Adipocyte (in vitro differentiated cells): ENCODE data around the gene SETD3.

Experiments used
- DNase-seq: peaks from one replicate; pipeline ENCODE4 v3.0.0-alpha.2; 2015; ENCODE audit warnings: low read depth
- H3K27me3 ChIP-seq: replicated peaks from 2 replicates; pipeline ENCODE4 v1.7.0; 2013; ENCODE audit warnings: mild to moderate bottlenecking, low read length, moderate library complexity; ENCODE audit not compliant: control insufficient read depth, insufficient read depth
- H3K36me3 ChIP-seq: 2 replicates; pipeline ENCODE4 v1.7.0; 2013; ENCODE audit warnings: low read length, mild to moderate bottlenecking, moderate library complexity; ENCODE audit not compliant: control insufficient read depth, insufficient read depth, severe bottlenecking
- H3K4me1 ChIP-seq: 2 replicates; pipeline ENCODE4 v1.7.0; 2013; ENCODE audit warnings: mild to moderate bottlenecking, low read length, moderate library complexity; ENCODE audit not compliant: control insufficient read depth, insufficient read depth
- H3K4me3 ChIP-seq: 2 replicates; pipeline ENCODE4 v1.7.0; 2013; ENCODE audit warnings: mild to moderate bottlenecking, low read length, moderate library complexity
- H3K9ac ChIP-seq: 2 replicates; pipeline ENCODE4 v1.7.0; 2013; ENCODE audit warnings: mild to moderate bottlenecking, low read length, moderate library complexity
- H3K9me3 ChIP-seq: 2 replicates; pipeline ENCODE4 v1.7.0; 2013; ENCODE audit warnings: mild to moderate bottlenecking, low read length, moderate library complexity; ENCODE audit not compliant: control insufficient read depth

SETD3 gene

DNA sequence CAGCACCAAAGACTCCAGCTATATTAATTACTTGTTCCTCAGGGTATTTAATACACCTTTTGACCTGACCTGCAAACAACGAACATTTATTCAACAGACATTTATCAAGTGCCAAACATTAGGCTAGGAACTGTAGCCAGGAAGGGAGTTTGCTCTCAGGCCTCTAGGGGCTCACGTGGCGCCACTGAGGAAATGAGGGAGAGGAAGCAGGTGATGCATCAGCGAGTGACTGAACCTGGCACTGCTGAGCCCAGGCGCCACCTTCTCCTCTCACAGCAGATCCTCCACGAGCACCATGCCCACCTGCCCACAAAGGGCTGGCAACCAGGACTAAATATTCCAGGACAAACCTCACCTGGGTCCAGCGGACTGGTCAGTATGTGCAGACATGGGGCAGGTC, 50.2 kb downstream of the SETD3 start:
- Histone ChIP-seq H3K4me1 (peaks cover 11% of the 10 kb centered on the region), H3K4me3 (no peak overlapping the region), H3K27me3 (no peaks in the 10 kb centered on the region), H3K9me3 (peaks cover 7% of the 10 kb centered on the region), H3K9ac (no peak overlapping the region), H3K36me3 (peaks cover 23% of the 10 kb centered on the region)
- no peak for DNase-seq

DNA sequence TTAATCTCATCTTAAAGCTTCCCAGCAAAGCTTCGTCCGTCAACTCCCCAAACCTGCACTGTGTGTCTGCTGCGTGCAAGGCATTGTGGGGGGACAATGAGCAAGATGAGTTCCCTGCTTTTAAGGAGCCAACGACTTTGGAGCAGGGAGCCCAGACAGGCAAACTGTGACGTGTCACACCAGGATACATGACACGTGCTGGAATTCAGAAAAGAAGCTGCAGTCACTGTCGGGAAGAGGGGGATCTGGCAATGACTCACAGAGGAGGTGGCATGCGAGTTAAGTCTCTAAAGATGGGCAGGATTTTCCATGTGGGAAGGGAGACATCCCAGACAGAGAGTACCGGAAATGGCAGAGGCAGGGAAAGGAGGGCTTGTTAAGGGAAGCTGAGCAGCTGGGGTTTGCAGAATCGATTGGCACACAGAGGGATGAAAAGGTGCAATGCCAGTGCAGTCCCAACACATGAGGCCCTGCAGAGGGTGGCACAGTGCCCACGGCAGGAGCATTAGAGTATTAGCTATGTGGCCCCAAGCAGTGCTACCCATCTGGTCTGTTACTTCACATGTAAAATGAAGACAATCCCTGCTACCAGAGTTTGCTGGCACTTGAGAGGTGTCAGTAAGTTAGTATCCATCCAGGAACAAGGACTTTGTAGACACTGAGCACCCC, 52.9 kb downstream of the SETD3 start:
- DNase-seq, result no peak
- no peak overlapping the region for H3K9ac ChIP-seq
- H3K36me3 ChIP-seq, result peaks cover 23% of the 10 kb centered on the region
- peaks cover 7% of the 10 kb centered on the region for H3K9me3 ChIP-seq
- H3K4me1 ChIP-seq, result peaks cover 14% of the 10 kb centered on the region
- H3K4me3 ChIP-seq, result no peak overlapping the region
- H3K27me3 ChIP-seq, result no peaks in the 10 kb centered on the region

DNA sequence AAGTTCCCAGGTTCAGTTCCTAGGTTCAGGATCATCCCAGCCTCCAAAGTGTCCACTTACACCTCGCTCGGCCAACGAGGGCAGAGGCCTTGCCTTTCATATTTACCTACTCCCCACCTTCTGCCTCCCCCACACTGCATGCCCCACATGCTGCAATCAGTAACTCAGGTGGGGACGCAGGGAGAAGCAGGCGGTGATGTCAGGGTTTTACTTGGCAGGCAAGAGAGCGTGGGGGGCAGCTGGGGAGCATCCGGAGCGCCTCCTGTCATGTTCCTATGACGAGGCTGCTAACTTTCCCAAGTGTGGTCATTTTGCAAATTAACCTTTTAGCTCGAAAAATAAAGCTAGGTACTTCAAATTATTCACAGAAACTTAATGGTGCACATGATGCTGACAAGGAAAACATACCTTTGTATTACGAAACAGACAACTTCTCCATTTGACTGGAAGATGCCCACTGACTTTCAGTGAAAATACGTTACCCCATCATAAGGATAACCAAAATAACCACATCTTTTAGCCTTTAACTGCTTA, 53.8 kb downstream of the SETD3 start:
- peaks cover 13% of the 10 kb centered on the region for H3K4me1 ChIP-seq
- peaks cover 23% of the 10 kb centered on the region for H3K36me3 ChIP-seq
- H3K9ac ChIP-seq, result no peak overlapping the region
- H3K27me3 ChIP-seq, result no peaks in the 10 kb centered on the region
- no peak for DNase-seq
- H3K4me3 ChIP-seq, result no peak overlapping the region
- H3K9me3 ChIP-seq, result peaks cover 7% of the 10 kb centered on the region

DNA sequence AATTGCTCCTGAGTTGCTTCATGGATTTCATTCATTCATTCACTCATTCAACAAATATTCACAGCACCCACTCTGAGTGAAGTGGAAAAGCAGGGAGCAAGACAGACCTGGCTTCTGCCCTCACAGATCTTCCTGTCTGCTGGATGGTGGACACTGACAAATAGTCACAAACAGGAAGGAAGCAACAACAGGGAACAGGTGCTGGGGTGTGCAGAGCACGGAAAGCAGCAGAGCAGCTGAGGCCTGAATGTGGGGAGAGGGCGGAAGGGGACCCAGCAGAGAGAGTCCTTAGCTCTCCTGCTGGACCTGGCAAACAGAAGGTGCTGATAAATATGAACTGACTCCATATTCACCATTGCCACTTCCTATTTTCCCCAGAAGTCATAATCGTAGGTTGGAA, 54.4 kb downstream of the SETD3 start:
- Histone ChIP-seq H3K4me3 (no peak overlapping the region), H3K9ac (no peak overlapping the region), H3K27me3 (no peaks in the 10 kb centered on the region), H3K9me3 (peaks cover 7% of the 10 kb centered on the region), H3K4me1 (peaks cover 8% of the 10 kb centered on the region), H3K36me3 (peaks cover 23% of the 10 kb centered on the region)
- DNase-seq, result no peak

DNA sequence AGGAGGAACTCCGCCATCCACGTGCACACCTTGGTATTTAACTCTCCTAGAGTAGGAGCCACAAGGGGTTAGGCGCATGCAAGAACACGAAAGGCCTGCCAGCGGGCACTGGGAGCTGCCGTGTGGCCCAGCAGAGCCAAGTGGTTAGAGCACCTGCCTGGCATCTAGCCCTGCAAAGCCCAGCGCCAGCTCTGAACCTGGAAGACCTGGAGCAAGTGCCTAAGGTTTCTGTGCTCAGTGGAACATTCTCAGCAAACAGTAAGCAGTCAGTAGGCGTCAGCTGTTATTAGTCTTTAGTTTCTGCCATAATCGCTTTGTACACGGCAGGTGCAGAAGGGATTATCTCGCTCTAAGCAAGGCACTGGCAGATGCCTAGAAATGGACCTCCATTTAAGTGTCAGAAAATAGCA, 55.4 kb downstream of the SETD3 start:
- DNase-seq, result no peak
- Histone ChIP-seq H3K27me3 (no peaks in the 10 kb centered on the region), H3K4me3 (no peak overlapping the region), H3K9me3 (peaks cover 7% of the 10 kb centered on the region), H3K9ac (no peak overlapping the region), H3K4me1 (peaks cover 3% of the 10 kb centered on the region), H3K36me3 (peaks cover 20% of the 10 kb centered on the region)

DNA sequence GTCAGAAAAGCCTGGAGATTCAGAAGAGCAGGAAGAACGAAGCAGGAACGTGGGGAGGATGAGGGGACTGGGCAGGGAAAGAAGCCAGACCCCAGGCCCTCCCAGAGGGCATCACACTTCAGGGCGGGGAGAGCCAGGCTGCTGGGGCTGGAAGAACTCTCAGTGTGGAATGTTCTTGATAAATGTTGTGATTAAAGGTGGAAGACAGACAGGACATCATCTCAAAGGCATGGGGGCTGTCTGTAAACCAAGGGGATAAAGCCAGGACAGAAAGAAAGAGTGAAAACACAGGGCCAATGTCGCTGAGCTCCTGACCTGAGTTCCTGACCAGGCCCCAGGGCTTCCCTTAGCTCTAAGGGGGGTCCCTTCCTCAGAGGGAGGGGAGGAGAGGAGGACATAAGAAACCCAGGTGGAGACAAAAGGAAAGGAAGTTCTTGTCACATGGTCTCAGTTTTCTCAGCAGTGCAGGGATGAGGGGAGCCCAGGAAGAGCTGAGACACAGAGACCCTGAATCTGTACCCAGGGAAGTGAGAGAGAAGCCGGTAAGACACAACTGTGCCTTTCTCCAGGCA, 56.3 kb downstream of the SETD3 start:
- H3K9me3 ChIP-seq, result peaks cover 7% of the 10 kb centered on the region
- DNase-seq, result no peak
- peaks cover 18% of the 10 kb centered on the region for H3K36me3 ChIP-seq
- no peak overlapping the region for H3K4me3 ChIP-seq
- H3K9ac ChIP-seq, result no peak overlapping the region
- peaks cover 3% of the 10 kb centered on the region for H3K4me1 ChIP-seq
- no peaks in the 10 kb centered on the region for H3K27me3 ChIP-seq

DNA sequence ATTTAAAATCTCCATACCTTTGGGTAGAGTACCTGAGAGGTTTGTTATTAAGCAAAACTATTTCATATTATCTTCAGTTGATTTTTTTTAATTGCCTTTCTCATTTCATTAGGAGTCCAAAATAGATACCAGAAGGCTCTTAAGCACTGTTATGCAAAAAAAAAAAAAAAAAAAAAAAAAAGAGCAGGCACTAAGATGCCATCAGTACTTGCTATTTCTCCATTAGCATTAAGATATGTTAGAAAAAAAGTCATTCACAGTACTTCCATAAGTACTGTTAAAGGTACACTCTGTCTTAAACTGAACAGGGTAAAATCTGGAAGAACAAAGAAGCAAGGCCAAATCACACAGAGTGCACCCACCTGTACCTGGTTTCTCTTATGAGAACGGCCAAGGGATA, 57.2 kb downstream of the SETD3 start:
- H3K9ac ChIP-seq, result no peak overlapping the region
- H3K27me3 ChIP-seq, result no peaks in the 10 kb centered on the region
- DNase-seq, result no peak
- no peak overlapping the region for H3K4me3 ChIP-seq
- H3K9me3 ChIP-seq, result peaks cover 1% of the 10 kb centered on the region
- H3K36me3 ChIP-seq, result peaks cover 8% of the 10 kb centered on the region
- peaks cover 3% of the 10 kb centered on the region for H3K4me1 ChIP-seq

DNA sequence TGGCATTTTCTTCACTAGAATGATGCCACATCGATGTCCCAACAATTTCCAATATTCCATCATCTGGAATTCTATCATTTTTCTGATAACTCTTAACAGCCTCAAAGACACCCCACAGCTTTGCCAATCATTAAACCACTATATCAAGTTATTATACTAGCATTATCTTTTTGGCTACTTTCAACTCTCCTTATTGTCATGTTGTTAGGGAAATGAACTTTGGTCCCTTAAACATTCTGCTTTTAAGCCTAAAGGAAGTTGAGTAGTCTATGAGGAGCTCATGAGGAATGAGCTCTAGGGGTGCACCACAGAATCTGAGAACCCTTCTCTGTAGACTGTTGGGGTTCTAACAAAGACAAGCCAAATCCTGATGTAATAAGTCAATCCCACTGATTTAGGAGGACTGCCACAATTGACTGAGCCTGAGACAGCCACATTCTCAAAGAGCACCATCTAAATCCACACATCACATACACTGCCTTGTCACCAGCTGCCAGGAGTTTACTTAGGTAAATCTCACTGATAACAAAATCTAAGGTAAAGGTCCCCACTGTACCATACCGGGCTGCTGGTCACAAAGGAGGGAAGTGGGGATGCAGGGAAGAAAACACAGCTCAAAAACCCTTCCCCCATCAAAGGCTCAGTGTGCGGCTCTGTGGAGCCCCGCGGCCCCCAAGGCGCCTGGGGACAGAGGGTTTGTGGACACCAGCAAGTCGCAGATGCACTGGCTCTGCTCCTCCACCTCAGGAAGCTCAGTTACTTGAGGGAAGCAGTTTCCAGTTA, 58.2 kb downstream of the SETD3 start:
- no peaks in the 10 kb centered on the region for H3K9me3 ChIP-seq
- peaks cover 3% of the 10 kb centered on the region for H3K4me1 ChIP-seq
- H3K27me3 ChIP-seq, result no peaks in the 10 kb centered on the region
- no peak overlapping the region for H3K4me3 ChIP-seq
- DNase-seq, result no peak
- no peak overlapping the region for H3K9ac ChIP-seq
- H3K36me3 ChIP-seq, result peaks cover 2% of the 10 kb centered on the region

DNA sequence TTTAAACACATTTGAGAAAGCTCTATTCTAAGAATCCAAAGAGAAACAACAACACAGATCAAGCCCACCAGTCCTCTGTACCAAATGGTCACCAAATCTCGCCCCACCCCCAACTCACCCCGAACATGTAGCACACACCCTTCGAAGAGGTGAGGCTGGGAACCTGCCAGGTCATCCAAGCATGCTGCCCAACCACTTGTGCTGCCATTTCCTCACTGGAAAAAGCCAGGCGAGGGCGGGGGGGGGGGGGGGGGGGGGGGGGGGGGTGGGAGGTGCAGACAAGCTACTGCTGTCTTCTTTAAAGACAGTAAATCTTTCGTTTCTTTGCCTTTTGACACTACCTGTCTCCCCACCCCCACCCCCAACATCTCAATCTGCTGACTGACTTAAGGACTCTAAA, 59.9 kb downstream of the SETD3 start:
- H3K27me3 ChIP-seq, result no peaks in the 10 kb centered on the region
- H3K9ac ChIP-seq, result no peak overlapping the region
- H3K4me3 ChIP-seq, result no peak overlapping the region
- peaks cover 2% of the 10 kb centered on the region for H3K36me3 ChIP-seq
- peaks cover 10% of the 10 kb centered on the region for H3K4me1 ChIP-seq
- DNase-seq, result no peak
- no peaks in the 10 kb centered on the region for H3K9me3 ChIP-seq

DNA sequence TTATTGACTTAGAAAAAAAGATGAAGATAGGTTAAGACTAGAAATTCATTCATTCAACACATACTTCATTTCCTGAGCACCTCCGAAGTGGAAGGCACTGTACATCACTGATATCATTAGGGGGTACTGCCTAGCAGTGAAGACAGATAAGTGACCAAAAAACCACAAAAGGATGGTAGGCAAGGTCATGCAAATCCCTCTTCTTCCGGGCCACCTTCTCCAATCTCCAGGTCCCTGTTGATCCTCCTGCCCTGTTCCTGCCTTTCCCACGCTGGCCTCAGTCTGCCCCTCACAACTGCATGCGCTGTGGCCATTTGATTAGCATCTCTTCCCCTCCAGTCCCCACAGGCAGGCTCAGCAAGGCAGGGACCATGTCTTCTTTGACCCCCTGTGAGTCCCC, 60.8 kb downstream of the SETD3 start:
- peaks cover 17% of the 10 kb centered on the region for H3K4me1 ChIP-seq
- no peak overlapping the region for H3K4me3 ChIP-seq
- peaks cover 2% of the 10 kb centered on the region for H3K36me3 ChIP-seq
- DNase-seq, result no peak
- H3K27me3 ChIP-seq, result no peaks in the 10 kb centered on the region
- H3K9me3 ChIP-seq, result no peaks in the 10 kb centered on the region
- H3K9ac ChIP-seq, result no peak overlapping the region

DNA sequence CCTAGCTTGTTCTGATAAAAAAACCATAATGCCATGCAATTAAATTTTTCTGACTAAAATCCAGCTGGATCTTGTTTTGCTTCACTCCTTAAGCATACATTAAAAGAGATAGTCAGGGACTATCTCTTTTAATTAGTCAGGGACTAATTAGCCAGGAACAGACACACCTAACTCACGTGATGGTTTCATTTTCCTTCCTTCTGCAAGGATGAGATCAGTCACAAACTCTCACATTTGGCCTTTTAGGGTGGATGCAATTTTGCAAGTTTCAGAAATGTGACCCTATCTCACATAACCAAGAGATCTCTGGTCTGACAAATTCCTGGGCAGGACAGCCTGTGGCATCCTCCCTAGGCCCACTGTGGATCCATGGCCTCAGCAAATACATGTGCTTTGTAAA, 62.4 kb downstream of the SETD3 start:
- no peak overlapping the region for H3K4me3 ChIP-seq
- H3K27me3 ChIP-seq, result no peaks in the 10 kb centered on the region
- peaks cover 14% of the 10 kb centered on the region for H3K4me1 ChIP-seq
- DNase-seq, result no peak
- H3K36me3 ChIP-seq, result peaks cover 2% of the 10 kb centered on the region
- no peaks in the 10 kb centered on the region for H3K9me3 ChIP-seq
- peak overlapping the region; percentile 38 for H3K9ac ChIP-seq
